Trophoblast cell (in vitro differentiated cells and primary cell): ENCODE data around the gene NT5C2.
A peak's percentile ranks its signal among the peaks of the same experiment; 100 is the strongest.

Source experiments
- DNase-seq, 2 donors: peaks; one replicate each; pipeline ENCODE4 v3.0.0-alpha.2; 2016
- H2AFZ ChIP-seq: 2 replicates; pipeline ENCODE4 v1.6.1; 2013; ENCODE audit warnings: low read length, moderate library complexity, mild to moderate bottlenecking; ENCODE audit not compliant: insufficient read depth, poor library complexity
- H2AK5ac ChIP-seq: 2 replicates; pipeline ENCODE4 v1.6.1; 2013; ENCODE audit warnings: mild to moderate bottlenecking, low read length
- H2BK120ac ChIP-seq: 2 replicates; pipeline ENCODE4 v1.6.1; 2013; ENCODE audit warnings: low read length, mild to moderate bottlenecking, moderate library complexity; ENCODE audit not compliant: insufficient read depth, poor library complexity
- H2BK12ac ChIP-seq: 2 replicates; pipeline ENCODE4 v1.6.1; 2013; ENCODE audit warnings: mild to moderate bottlenecking, low read length, moderate library complexity
- H2BK5ac ChIP-seq: 2 replicates; pipeline ENCODE4 v1.6.1; 2013; ENCODE audit warnings: low read length, low read depth, moderate library complexity, mild to moderate bottlenecking; ENCODE audit not compliant: poor library complexity
- H3K14ac ChIP-seq: 2 replicates; pipeline ENCODE4 v1.6.1; 2013; ENCODE audit warnings: mild to moderate bottlenecking, low read length
- H3K18ac ChIP-seq: 2 replicates; pipeline ENCODE4 v1.6.1; 2013; ENCODE audit warnings: mild to moderate bottlenecking, low read length
- H3K23ac ChIP-seq: 2 replicates; pipeline ENCODE4 v1.6.1; 2013; ENCODE audit warnings: low read length
- H3K27ac ChIP-seq: 2 replicates; pipeline ENCODE4 v1.5.1; 2013; ENCODE audit warnings: low read depth, mild to moderate bottlenecking, inconsistent platforms, low read length, moderate library complexity
- H3K27me3 ChIP-seq: 2 replicates; pipeline ENCODE4 v1.6.1; 2013; ENCODE audit warnings: inconsistent platforms, mild to moderate bottlenecking, low read length, moderate library complexity; ENCODE audit not compliant: insufficient read depth
- H3K36me3 ChIP-seq, 2 experiments: 1 replicate in 1 of 2; 2 replicates in 1 of 2; pipeline ENCODE4 v1.6.1; 2013; ENCODE audit warnings: low read length in 2 of 2, mild to moderate bottlenecking in 2 of 2, moderate library complexity in 1 of 2; ENCODE audit not compliant: insufficient read depth in 2 of 2, control insufficient read depth in 1 of 2
- H3K4ac ChIP-seq: 2 replicates; pipeline ENCODE4 v1.6.1; 2013; ENCODE audit warnings: low read depth, mild to moderate bottlenecking, low read length, moderate library complexity
- H3K4me1 ChIP-seq, 2 experiments: 1 replicate in 1 of 2; 2 replicates in 1 of 2; pipeline ENCODE4 v1.6.1; 2013; ENCODE audit warnings: low read length in 2 of 2, mild to moderate bottlenecking in 2 of 2, moderate library complexity in 1 of 2; ENCODE audit not compliant: insufficient read depth in 2 of 2, control insufficient read depth in 1 of 2
- H3K4me2 ChIP-seq: 2 replicates; pipeline ENCODE4 v1.6.1; 2013; ENCODE audit warnings: inconsistent platforms, mild to moderate bottlenecking, low read length, moderate library complexity
- H3K4me3 ChIP-seq: 2 replicates; pipeline ENCODE4 v1.5.1; 2013; ENCODE audit warnings: mild to moderate bottlenecking, low read depth, low read length, inconsistent platforms
- H3K79me1 ChIP-seq: one replicate; pipeline ENCODE4 v1.6.1; 2013; ENCODE audit warnings: low read length
- H3K79me2 ChIP-seq: 2 replicates; pipeline ENCODE4 v1.6.1; 2013; ENCODE audit warnings: low read length, mild to moderate bottlenecking; ENCODE audit not compliant: control insufficient read depth, insufficient read depth, poor library complexity
- H3K9ac ChIP-seq: 2 replicates; pipeline ENCODE4 v1.6.1; 2013; ENCODE audit warnings: mild to moderate bottlenecking, low read length
- H3K9me3 ChIP-seq: 2 replicates; pipeline ENCODE4 v1.6.1; 2013; ENCODE audit warnings: low read depth, mild to moderate bottlenecking, control low read depth, inconsistent platforms, low read length; ENCODE audit not compliant: insufficient read depth
- H4K12ac ChIP-seq: 2 replicates; pipeline ENCODE4 v1.6.1; 2013; ENCODE audit warnings: low read depth, mild to moderate bottlenecking, low read length, moderate library complexity
- H4K8ac ChIP-seq: 2 replicates; pipeline ENCODE4 v1.6.1; 2013; ENCODE audit warnings: low read depth, mild to moderate bottlenecking, low read length, moderate library complexity
- H4K91ac ChIP-seq: one replicate; pipeline ENCODE4 v1.6.1; 2013; ENCODE audit warnings: low read depth, mild to moderate bottlenecking, low read length, moderate library complexity
- WGBS: extraction: QIAGEN DNeasy Blood & Tissue Kit; methylation state at CpG from one replicate; pipeline ENCODE4 v1.1.7; 2013; ENCODE audit warnings: missing lambda C conversion rate; ENCODE audit not compliant: insufficient read length, insufficient coverage; ENCODE audit errors: extremely low coverage; 5-methylcytosine and 5-hydroxymethylcytosine counted together

Gene NT5C2

GRCh38 chr10:103157246-103157645, 35.8 kb downstream of the NT5C2 start:
- Histone ChIP-seq H3K4me3 (no peak overlapping the region), H4K91ac (no peak overlapping the region), H3K4me1 (no peaks in the 10 kb centered on the region), H3K4ac (no peak overlapping the region), H3K9me3 (no peaks in the 10 kb centered on the region), H3K14ac (no peak overlapping the region), H4K8ac (no peak overlapping the region), H3K9ac (no peak overlapping the region), H2BK120ac (no peak overlapping the region), H3K36me3 (peaks cover 0 to 16% of the 10 kb centered on the region in 2 experiments), H3K79me1 (peaks cover 2% of the 10 kb centered on the region), H3K79me2 (no peaks in the 10 kb centered on the region), H2AFZ (no peak overlapping the region), H3K23ac (no peak overlapping the region), H2BK12ac (no peak overlapping the region), H2BK5ac (no peak overlapping the region), H3K4me2 (no peak overlapping the region), H4K12ac (no peak overlapping the region), H3K27me3 (no peaks in the 10 kb centered on the region), H3K27ac (no peak overlapping the region), H2AK5ac (no peak overlapping the region), H3K18ac (no peak overlapping the region)
- DNase-seq, result no peak
- WGBS, result no CpG with 5 or more reads among the region's 1 CpG

GRCh38 chr10:103155471-103156085, 37.5 kb downstream of the NT5C2 start:
- Histone ChIP-seq H4K91ac (no peak overlapping the region), H3K18ac (no peak overlapping the region), H2BK120ac (no peak overlapping the region), H3K27ac (no peak overlapping the region), H3K4me2 (no peak overlapping the region), H3K4me1 (no peaks in the 10 kb centered on the region), H3K27me3 (no peaks in the 10 kb centered on the region), H3K79me2 (no peaks in the 10 kb centered on the region), H2BK12ac (no peak overlapping the region), H3K36me3 (peaks cover 0 to 16% of the 10 kb centered on the region in 2 experiments), H4K8ac (no peak overlapping the region), H3K9me3 (no peaks in the 10 kb centered on the region), H3K23ac (no peak overlapping the region), H2AK5ac (no peak overlapping the region), H2BK5ac (no peak overlapping the region), H3K14ac (no peak overlapping the region), H3K4me3 (no peak overlapping the region), H3K4ac (no peak overlapping the region), H3K79me1 (peaks cover 2% of the 10 kb centered on the region), H3K9ac (no peak overlapping the region), H2AFZ (no peak overlapping the region), H4K12ac (no peak overlapping the region)
- WGBS, result no CpG with 5 or more reads among the region's 4 CpGs
- DNase-seq, result no peak

- Histone ChIP-seq H4K12ac (no peak overlapping the region), H3K23ac (no peak overlapping the region), H2BK12ac (no peak overlapping the region), H3K4me2 (no peak overlapping the region), H2BK5ac (no peak overlapping the region), H3K36me3 (peaks cover 0 to 15% of the 10 kb centered on the region in 2 experiments), H3K79me1 (peaks cover 2% of the 10 kb centered on the region), H3K4me1 (no peaks in the 10 kb centered on the region), H2BK120ac (no peak overlapping the region), H3K4me3 (no peak overlapping the region), H3K4ac (no peak overlapping the region), H2AK5ac (no peak overlapping the region), H3K14ac (no peak overlapping the region), H3K18ac (no peak overlapping the region), H3K9ac (no peak overlapping the region), H3K27me3 (no peaks in the 10 kb centered on the region), H3K79me2 (no peaks in the 10 kb centered on the region), H3K9me3 (no peaks in the 10 kb centered on the region), H4K8ac (no peak overlapping the region), H3K27ac (peak overlapping the region; percentile 10), H2AFZ (no peak overlapping the region), H4K91ac (no peak overlapping the region)
- DNase-seq, result peak; percentile 40 to 90
- no CpG with 5 or more reads among the region's 3 CpGs for WGBS
Observed at GRCh38 chr10:103154521-103155299, 38.4 kb downstream of the NT5C2 start.

DNA sequence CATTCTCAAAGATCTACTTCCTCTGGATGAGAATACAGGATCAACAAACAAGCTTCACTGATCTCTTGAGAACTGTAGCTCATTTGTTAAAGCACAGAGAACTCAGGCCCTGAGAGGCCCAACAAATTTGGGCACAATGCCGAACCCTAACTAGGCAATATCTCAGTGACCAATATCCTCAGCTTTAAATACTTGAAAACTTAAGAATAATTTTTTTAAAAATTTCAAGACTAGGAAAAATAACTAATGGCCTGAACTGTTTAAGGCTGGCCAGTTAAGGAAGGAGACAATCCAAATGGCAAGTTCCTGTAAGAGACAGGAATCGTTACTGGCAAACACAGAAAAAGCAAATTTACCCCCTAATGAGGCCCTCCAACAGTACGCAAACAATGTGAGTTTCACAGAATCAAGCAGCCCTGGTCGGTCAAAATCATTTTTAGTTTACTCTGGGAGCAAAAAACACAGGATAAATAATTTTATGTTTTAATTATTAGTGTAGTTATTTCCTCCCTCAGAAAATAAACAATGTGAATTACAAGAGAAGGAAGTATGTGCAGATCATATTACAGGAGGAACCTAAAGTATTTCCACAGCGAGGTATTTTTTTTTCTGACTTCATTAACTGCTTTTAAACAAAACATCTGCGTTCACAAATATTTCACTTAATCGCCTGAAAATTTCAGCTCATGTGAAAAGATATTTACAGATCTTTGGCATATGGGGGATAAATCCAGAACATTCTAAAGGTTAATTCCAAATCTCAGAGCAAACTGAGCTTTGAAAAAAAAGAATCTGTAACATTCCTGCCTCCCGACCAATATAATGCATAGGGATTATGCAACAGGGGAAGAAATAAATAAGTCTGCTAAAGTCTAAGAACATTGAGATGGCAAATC, 39.5 kb downstream of the NT5C2 start:
- H4K91ac ChIP-seq, result peak overlapping the region; percentile 24
- no peaks in the 10 kb centered on the region for H3K79me2 ChIP-seq
- H3K14ac ChIP-seq, result no peak overlapping the region
- H3K79me1 ChIP-seq, result peaks cover 2% of the 10 kb centered on the region
- peaks cover 0 to 11% of the 10 kb centered on the region in 2 experiments for H3K36me3 ChIP-seq
- H3K27me3 ChIP-seq, result no peaks in the 10 kb centered on the region
- H2BK120ac ChIP-seq, result peak overlapping the region; percentile 51
- peak overlapping the region; percentile 24 for H3K4me2 ChIP-seq
- H3K9ac ChIP-seq, result no peak overlapping the region
- peak overlapping the region; percentile 36 for H3K4ac ChIP-seq
- no peak overlapping the region for H3K18ac ChIP-seq
- peak overlapping the region; percentile 63 for H2BK5ac ChIP-seq
- H2AFZ ChIP-seq, result no peak overlapping the region
- H3K4me1 ChIP-seq, result no peaks in the 10 kb centered on the region
- H2AK5ac ChIP-seq, result no peak overlapping the region
- no peak overlapping the region for H4K8ac ChIP-seq
- no CpG with 5 or more reads among the region's 8 CpGs for WGBS
- no peak overlapping the region for H4K12ac ChIP-seq
- no peak overlapping the region for H3K4me3 ChIP-seq
- DNase-seq, result peak in 1 of 2 donors; percentile 58
- H3K23ac ChIP-seq, result no peak overlapping the region
- no peak overlapping the region for H2BK12ac ChIP-seq
- H3K9me3 ChIP-seq, result no peaks in the 10 kb centered on the region
- H3K27ac ChIP-seq, result peak overlapping the region; percentile 78
